ENCODE results near the gene RHBDD1.
"Not testable (repeated sequence)": the region's sequence is repeated elsewhere in the genome, so short reads cannot be mapped to it uniquely, and the experiment has no call there.

RHBDD1 gene

GRCh38 chr2:226799976-226800940, 35.6 kb upstream of the RHBDD1 start:
- DNase-seq, result no peak

DNA sequence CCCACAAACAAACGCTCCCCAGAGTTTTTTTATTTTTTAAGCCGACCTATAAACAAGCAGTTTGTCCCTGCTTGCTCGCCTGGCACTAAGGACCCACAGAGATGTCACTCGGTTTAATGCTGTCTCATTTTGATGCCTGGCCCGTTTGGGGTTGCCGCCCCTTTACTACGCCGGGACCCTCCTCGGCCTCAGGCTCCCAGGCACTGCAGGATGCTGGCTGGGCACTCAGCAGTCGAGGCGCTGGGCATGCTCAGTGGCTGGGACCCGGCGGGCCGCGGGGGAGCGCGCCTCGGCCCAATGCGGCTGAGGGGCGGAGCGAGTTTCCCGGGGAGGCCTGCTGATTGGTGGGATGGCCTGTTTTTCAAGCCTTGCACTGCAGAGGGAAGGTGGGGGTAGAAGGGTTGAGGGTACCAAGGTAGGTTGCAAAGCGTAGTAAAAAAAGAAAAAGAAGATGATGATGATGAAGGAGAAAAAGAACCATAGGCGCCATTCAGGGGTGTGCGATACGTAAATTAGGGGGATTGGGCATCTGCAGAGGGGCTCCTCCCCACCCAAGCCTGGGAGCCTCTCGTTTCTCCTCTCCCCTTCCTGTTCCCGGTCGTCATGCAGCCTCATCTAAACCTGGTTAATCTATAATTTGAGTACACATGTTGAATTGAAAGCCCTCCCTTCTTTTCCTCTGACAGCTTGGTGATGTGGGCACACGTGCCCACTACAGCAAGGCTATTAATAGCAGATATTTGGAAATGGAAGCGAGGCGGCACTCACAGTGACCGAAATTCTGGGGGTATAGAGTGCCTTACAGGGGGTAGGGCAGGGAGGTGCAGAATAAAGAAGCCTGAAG, 34.7 kb upstream of the RHBDD1 start:
- DNase-seq, result peak; percentile 74 to 77

- no peak for DNase-seq
Observed at GRCh38 chr2:226802573-226802972, 33.3 kb upstream of the RHBDD1 start.

GRCh38 chr2:226803410-226803809, 32.4 kb upstream of the RHBDD1 start:
- no peak for DNase-seq

GRCh38 chr2:226813148-226813701, 22.6 kb upstream of the RHBDD1 start:
- DNase-seq, result no peak

DNA sequence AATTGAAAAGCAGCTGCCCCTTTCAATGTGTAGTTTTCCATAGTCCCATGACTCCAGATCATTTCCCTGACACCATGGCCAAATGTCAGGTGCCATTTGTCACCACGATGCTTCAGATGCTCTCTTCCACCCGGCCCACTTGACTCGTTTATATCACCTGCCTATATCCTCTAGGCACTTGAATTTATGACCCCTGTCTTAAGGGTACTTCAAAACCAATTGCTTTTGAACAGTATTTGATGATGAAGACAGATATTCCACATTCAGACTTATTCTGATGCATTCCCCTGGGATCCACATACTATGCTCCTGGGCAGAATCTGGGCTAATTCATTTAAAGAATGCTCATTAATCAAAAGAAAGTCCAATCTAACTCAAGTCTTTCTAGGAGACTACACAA, 16.9 kb upstream of the RHBDD1 start:
- no peak for DNase-seq

GRCh38 chr2:226825056-226825455, 10.8 kb upstream of the RHBDD1 start:
- no peak for DNase-seq

DNA sequence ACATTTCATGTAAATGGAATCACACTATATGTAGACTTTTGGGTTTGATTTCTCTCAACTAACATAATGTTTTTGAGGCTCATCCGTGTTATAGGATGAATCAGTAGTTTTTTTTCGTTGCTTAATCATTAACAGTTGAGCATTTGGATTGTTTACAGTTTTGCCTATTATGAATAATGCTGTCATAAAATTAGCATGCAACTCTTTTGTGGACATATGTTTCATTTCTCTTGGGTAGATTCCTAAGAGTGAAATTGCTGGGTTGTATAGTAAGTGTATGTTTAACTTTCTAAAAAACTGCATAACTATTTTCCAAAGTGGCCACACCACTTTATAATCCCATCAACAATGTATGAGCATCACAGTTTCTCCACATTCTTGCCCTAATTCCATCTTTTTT, 7.7 kb upstream of the RHBDD1 start:
- DNase-seq, result no peak

GRCh38 chr2:226829721-226830631, 5.9 kb upstream of the RHBDD1 start:
- DNase-seq, result no peak

DNA sequence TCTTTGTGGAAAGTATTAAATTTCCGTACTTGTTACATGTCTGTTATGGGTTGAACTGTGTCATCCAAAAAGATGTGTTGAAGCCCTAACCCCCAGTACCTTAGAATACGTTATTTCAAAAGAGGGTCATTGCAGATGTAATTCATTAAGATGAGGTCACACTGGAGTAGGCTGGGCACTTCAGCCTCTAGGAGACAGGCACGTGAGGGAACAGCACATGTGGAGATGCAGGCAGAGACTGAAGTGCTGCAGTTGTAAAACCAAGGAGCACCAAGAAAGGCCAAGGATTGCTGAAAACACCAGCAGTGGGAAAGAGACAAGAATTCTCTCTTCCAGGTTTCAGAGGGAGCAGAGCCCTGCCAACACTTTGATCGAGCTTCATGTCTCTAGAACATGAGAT, 4.6 kb upstream of the RHBDD1 start:
- DNase-seq, result no peak

DNA sequence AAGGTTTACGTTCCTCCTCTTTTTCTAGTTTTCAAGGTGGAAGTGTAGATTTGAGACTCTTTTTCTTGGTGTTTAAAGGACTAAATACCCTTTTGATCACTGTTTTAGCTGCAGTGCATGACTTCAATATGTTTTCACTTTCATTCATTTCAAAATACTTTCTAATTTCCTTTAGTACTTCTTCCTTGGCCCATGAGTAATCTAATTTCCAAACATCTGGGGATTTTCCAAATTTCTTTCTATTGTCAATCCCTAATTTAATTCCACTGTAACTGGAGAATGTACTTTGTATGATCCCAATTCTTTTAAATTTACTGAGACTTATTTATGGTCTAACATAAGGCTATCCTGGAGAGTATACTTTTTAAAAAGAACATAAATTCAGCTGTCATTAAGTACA, 3.8 kb upstream of the RHBDD1 start:
- DNase-seq, result no peak

GRCh38 chr2:226834880-226835279, 974 bp upstream of the RHBDD1 start:
- DNase-seq, result not testable (repeated sequence)

GRCh38 chr2:226835420-226835795, 446 bp upstream of the RHBDD1 start:
- peak in 1 of 2 donors; percentile 24 for DNase-seq

- DNase-seq, result no peak
Observed at GRCh38 chr2:226836548-226836885, 663 bp downstream of the RHBDD1 start.

DNA sequence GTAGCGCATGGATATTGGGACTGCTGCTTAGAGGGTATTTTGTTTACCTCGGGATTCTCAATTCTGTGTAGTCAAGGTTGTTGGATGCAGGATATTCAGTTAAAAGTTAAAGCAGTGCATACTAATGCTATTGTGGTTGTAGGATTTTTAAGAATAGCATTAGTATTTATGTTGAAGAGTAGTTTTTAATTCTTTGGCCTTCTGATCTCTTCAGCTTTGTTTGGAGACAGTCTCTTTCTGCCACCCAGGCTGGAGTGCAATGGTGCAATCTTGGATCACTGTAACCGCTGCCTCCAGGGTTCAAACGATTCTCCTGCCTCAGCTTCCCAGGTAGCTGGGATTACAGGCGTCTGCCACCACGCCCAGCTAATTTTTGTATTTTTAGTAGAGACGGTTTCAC, 1.5 kb downstream of the RHBDD1 start:
- no peak for DNase-seq

DNA sequence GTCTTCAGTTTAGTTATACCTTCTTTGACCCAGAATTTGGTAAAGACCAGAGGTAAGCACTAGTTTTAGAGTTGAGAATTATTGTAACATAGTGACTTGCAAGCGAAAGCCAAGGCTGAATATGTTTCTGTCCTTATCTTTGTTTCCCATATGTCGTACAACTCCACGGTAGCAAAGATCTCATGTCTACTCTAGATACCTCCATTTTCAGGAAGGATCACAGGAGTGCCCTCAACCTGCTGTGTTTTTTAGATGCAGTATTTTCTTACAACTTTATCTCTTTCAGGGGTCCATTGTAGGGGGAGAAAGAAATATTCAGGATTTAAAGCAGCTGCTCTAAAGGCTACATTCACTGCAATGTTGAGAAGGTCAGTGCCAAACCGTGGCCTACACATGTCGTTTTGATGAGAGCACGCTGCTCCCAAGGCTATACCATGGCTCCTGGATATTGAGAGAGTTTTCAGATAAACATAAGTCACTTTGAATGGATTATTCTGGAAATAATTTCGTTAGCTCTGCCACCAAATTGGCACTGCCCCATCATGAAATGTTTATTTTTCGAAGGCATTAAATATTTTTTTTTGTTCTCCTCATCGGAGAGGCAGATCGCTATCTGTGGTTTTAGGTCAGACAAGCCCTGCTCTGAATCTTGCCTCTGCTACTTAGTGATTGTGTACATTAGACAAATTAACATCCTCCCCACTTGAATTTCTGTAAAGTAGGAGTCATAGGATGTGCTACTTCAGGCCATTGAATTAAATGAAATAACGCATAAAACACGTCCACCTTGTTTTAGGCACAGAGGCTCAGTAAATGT, 2.1 kb downstream of the RHBDD1 start:
- DNase-seq, result no peak

- no peak for DNase-seq
Observed at GRCh38 chr2:226838722-226839121, 2.9 kb downstream of the RHBDD1 start.

DNA sequence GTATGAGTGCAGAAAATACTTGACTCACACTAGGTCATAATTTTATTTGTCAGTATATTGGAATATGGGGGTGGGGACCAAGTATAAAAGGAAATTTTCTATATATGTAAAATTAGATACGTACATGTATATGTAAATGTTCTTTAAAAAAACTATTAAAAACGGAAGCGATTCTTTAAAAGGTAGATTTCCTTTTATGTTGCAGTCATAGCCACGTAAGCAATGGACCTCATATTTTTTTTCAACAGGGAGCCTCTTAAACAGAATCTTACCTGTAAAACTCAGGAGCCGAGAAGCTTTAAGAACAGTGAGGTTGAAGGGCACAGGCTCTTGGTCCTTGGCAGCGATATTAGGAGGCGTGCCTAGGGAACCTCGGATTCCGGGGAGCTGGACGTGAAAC, 3.3 kb downstream of the RHBDD1 start:
- no peak for DNase-seq

GRCh38 chr2:226839951-226840350, 4.1 kb downstream of the RHBDD1 start:
- no peak for DNase-seq

GRCh38 chr2:226843001-226843400, 7.1 kb downstream of the RHBDD1 start:
- DNase-seq, result not testable (repeated sequence)

DNA sequence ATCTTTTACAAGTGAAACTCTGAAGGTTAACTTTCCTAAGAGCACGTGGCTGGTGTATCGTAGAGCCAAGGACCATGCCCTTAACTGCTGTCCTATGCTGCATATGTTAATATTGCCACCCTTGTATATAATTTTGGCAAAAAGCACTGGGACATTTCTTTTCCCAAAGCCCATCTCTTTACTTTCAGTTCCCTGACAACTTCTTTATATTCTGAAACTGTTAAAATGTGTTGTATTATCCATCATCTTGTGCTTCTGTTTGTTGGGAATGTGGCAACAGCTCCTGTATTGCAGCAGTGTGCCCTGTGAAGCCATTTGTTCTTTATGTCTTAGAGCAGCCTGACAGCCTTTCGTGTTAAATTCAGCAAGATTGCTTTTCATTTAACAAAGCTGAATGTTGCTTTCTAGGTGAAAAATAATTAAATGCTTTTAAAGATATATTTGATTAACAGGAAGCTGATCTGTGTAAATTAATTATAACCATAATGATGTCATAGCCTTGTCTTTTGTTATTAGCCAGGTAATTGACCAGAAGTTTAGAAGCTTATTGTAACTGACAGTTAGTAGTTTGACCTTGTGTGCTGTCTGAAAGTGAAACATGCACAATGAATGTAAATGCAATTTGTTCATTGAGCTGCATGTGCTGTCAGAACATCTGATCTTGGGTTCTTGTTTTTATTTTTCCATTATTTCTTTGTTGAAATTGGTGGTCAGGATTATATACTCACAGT, 9.7 kb downstream of the RHBDD1 start:
- no peak for DNase-seq

Data from stimulated activated CD4-positive, alpha-beta T cell treated with anti-CD3 and anti-CD28 coated beads, Interleukin-2, amount 100 ng/mL, for 48 hours (primary cell).